ENCODE results near the gene SLAMF1.

GRCh38 chr1:160680399-160680798, 33.6 kb upstream of the SLAMF1 start:
- TF ChIP-seq CTCF (IDR thresholded peaks at IDR 0.05) (no peak), POLR2AphosphoS5 (IDR thresholded peaks at IDR 0.05; ENCODE audit: insufficient read depth in 1 of 2, low read depth in 1 of 2) (no peak)

Measured in vagina (tissue), 2 donors.